HK-2 (cell line): ENCODE data around the gene PSMG3.
A peak's percentile ranks its signal among the peaks of the same experiment; 100 is the strongest.

Experiments used
- DNase-seq: peaks from one replicate; pipeline ENCODE4 v3.0.0-alpha.2; 2018; ENCODE audit not compliant: unreplicated experiment

Gene PSMG3, protein sequence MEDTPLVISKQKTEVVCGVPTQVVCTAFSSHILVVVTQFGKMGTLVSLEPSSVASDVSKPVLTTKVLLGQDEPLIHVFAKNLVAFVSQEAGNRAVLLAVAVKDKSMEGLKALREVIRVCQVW

GRCh38 chr7:1569833-1570632 lies at the start of gene PSMG3:
PSMG3 (minus strand) TSS chr7:1570032; CDS start chr7:1569339, 693 bp downstream.
- peak; percentile 86 for DNase-seq

DNA sequence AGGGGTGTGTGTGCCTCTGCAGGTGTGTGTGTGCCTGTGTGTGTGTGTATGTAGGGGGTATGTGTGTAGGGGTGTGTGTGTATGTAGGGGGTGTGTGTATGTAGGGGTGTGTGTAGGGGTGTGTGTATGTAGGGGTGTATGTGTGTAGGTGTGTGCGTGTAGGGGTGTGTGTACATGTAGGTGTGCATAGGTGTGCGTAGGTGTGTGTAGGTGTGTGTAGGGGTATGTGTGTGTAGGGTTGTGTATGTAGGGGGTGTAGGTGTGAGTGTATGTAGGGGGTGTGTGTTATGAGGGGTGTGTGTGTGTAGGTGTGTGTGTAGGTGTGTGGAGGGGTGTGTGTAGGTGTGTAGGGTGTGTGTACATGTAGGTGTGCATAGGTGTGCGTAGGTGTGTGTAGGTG lies 48.6 kb upstream of the PSMG3 start:
- no peak for DNase-seq

- DNase-seq: no peak
Observed at GRCh38 chr7:1617957-1618356, 48.1 kb upstream of the PSMG3 start.

DNA sequence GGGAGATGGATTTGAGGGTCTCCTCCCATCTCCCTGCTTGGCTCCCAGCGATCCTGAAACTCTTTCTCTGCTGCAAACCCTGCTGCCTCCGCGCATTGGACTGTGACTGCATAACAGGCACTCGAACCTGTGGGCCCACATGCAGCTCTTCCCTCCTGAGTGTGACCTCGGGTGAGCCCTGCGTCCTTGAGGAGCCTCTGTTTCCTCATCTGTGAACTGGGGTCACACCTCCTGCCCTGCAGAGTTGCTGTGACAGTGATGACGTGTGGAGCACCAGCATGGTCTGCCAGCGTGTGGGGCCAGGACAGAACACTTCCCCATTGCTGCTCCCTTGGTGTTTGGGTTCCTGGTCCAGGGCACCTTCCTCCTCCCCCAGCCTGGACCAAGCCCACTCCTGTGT lies 46.9 kb upstream of the PSMG3 start:
- DNase-seq: no peak

DNA sequence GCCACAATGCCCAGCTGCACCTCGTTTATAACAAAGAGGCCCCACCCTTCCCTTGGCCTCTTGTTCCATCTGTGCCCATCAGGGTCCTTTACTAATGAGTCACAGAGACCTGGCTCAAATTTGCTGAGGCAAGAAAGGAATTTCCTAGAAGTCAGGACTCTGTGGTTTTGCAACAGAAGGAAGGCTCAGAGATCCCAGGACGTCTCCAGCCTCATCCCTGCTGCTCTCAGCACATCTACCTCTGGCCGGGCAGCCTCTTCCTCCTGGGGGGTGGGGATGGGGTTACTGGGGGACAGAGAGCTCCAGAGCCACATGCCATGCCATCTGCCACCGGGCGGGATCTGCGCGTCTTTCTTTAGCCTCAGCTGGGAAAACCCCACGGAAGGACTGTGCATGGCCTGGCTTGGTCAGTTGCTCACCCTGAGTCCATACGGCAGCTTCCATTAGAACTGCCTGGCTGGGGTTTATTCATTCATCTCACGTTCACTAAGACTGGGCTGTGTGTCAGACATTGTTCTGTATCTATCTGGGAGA lies 41.9 kb upstream of the PSMG3 start:
- DNase-seq: peak; percentile 91

DNA sequence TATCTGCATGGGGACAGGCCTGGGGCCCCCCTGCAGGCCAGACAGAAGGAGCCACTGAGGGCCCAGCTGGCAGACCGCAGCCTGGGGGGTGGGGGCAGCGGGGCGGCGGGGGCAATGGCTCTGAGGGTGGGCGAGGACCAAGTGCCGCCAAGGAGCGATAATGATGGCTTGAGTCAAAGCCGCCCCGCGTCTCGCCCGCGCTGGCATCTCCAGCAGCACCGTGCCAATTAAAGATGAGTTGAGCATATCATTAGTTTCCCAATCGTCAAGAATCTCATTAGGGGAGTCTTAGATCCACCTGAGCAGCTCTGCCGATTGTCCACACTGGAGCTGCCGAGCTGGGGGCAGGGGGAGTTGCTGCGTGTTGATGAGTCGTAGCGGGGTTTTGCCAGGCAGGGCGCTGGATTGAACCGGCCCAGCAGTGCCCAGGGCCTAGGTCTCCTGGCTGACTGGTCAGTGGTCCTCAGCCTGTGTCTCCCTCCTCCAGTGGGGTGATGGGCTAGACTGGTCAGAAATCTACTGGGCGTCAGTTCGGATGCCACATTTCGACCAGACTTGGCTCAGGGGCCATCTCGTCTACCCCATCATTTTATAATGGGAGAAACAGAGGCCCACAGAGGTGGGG lies 41.0 kb upstream of the PSMG3 start:
- no peak for DNase-seq

- no peak for DNase-seq
Observed at GRCh38 chr7:1610013-1610677, 40.3 kb upstream of the PSMG3 start.

GRCh38 chr7:1609023-1609422 lies 39.2 kb upstream of the PSMG3 start:
- no peak for DNase-seq

DNA sequence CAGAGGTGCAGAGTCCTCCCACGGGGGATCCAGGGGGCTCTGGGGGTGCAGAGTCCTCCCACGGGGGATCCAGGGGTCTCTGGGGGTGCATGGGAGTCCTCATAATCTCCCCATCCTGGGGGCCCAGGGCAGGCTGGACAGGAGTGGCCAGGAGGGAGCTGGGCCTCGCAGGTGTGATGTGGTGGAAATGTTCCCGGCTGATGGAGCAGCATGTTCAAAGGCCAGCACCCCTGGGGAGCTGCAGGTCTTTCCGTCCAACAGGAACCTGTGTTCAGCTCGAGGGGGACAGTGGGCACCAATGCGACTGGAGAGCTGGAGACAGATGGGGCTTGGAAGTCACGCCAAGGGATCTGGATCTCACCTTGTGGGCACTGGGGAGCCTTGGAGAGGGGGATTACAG lies 38.5 kb upstream of the PSMG3 start:
- no peak for DNase-seq

GRCh38 chr7:1607696-1608095 lies 37.9 kb upstream of the PSMG3 start:
- no peak for DNase-seq

- no peak for DNase-seq
Observed at GRCh38 chr7:1607001-1607400, 37.2 kb upstream of the PSMG3 start.

DNA sequence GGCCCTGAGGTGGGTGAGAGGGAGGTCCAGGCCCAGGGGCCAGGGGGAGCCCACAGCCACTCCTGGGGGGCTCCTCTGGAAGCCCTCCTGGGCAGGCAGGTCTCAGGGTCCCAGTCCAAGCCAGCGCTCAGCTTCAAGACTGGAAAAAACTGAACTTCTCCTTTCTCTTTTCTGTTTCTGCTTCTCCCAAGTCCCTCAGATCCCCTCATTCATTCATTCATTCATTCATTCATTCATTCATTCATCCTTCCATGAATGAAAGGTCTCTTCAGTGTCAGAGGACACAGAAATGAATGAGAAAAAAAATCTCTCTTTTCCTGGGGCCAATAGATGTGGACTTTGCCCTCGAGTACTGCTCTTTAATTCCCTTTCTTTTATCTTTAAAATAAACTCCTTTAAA lies 34.6 kb upstream of the PSMG3 start:
- no peak for DNase-seq

GRCh38 chr7:1603346-1604225 lies 33.8 kb upstream of the PSMG3 start:
- DNase-seq: no peak

- no peak for DNase-seq
Observed at GRCh38 chr7:1602386-1602785, 32.6 kb upstream of the PSMG3 start.

- DNase-seq: no peak
Observed at GRCh38 chr7:1601956-1602355, 32.1 kb upstream of the PSMG3 start.

GRCh38 chr7:1599640-1600395 lies 30.0 kb upstream of the PSMG3 start:
- no peak for DNase-seq

- DNase-seq: no peak
Observed at GRCh38 chr7:1598961-1599639, 29.3 kb upstream of the PSMG3 start.

- no peak for DNase-seq
Observed at GRCh38 chr7:1598286-1598685, 28.5 kb upstream of the PSMG3 start.

DNA sequence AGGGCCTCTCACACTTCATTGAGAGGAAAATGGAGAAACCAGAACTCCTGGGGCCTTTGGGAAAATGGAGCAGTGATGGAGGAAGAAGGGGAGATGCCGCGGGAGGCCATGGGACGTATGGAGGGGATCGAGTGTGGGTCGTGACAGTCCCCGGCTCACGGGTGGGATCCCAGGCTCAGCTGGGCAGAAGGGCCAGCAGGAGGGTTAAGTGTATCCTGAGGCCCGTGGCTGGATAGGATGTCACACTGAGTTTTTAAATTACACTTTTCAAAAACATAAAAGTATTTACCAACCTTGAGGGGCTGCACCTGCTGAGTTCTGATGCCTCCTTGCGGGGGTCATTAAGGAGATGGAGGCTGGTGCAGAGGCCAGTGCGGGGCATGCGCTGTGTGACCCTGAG lies 28.0 kb upstream of the PSMG3 start:
- DNase-seq: no peak
